HFFc6 (cell line): ENCODE measurements around the gene CFAP77. TPM values are rescaled to one million over a fixed set of nuclear protein-coding genes. Genes with fewer than 3 reads are reported as not detected.

Experiments used
- DNase-seq: peaks from one replicate; pipeline ENCODE4 v3.0.0-alpha.2; 2018
- H3K27ac Mint-ChIP-seq: 2 replicates; pipeline ENCODE4 v1.8.0; 2020; ENCODE audit warnings: mild to moderate bottlenecking, mixed read lengths
- H3K27me3 Mint-ChIP-seq: 2 replicates; pipeline ENCODE4 v1.8.0; 2021; ENCODE audit warnings: mild to moderate bottlenecking, moderate library complexity, mixed read lengths; ENCODE audit not compliant: insufficient read depth
- H3K36me3 Mint-ChIP-seq: 2 replicates; pipeline ENCODE4 v1.8.0; 2021; ENCODE audit warnings: low read depth, mixed read lengths
- H3K4me1 Mint-ChIP-seq: 2 replicates; pipeline ENCODE4 v1.8.0; 2020; ENCODE audit warnings: low read depth, mixed read lengths
- H3K4me3 Mint-ChIP-seq: 2 replicates; pipeline ENCODE4 v1.8.0; 2020; ENCODE audit warnings: mild to moderate bottlenecking, moderate library complexity, mixed read lengths
- H3K9me3 Mint-ChIP-seq: 2 replicates; pipeline ENCODE4 v1.8.0; 2020; ENCODE audit warnings: mild to moderate bottlenecking, mixed read lengths
- CTCF ChIP-seq: fragments of 200-600 bp; sonication (generic); IDR thresholded peaks from 2 replicates; pipeline ENCODE4 v1.5.0; 2021; ENCODE audit warnings: antibody characterized with exemption, mild to moderate bottlenecking
- total RNA-seq, 6 experiments: library from RNA; stranded (reverse); fragmentation: NEBNext Ultra II Directional; extraction: Animal tissue kit (Norgen Biotek cat#: 25700); gene quantifications; 2 replicates in 1 of 6; 3 replicates in 5 of 6; pipeline ENCODE4 v1.2.3, GENCODE V29; 2021

CFAP77 gene
- total RNA-seq, 6 experiments from 2014 or later, result not detected

DNA sequence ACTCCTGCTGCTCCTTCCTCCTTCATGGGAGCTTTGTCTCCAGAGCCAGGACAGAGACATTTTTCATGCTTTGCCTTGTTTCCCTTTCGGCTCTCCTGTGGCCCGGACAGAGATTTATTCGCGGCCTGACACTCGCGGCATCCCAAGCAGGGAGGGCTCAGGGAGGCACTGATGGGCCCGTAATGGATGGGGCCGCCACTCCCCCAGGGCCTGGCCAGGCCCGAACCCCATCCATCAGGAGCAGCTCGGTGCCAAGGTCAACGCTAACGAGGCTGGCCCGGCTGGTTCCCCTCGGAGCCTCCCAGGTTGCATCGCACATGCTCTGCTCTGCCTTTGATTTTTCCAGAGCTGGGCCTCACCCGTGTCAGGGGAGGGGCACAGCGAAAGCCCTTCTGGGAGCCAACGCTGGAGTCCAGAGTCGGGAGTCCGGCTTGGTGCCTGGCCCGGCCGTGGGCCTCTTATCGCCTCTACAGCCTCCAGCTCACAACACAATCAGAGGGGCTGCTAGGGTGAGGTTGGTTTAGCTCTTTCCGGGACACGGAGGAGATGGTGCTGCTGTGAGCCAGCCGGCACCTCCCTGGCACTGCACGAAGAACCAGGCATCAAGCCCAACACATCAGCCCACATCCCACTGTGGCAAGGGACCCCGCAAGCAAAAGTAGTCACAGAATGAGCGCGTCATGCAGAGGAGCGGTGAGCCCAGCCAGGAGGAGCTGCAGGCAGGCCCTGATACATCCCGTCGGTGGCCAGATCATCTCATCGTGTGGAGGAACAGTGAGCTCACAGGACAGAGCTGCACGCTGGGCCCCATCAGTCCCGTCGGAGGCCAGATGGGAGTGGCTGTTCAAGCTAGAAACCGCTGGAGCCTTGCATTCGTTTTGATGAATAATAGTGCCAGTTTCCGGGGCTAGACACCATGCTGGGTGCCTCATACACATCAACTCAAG, 100.2 kb downstream of the CFAP77 start:
- Mint-ChIP-seq H3K36me3 (no peaks in the 10 kb centered on the region), H3K27ac (no peak overlapping the region), H3K4me1 (no peaks in the 10 kb centered on the region), H3K27me3 (peaks cover 38% of the 10 kb centered on the region), H3K9me3 (no peaks in the 10 kb centered on the region), H3K4me3 (no peak overlapping the region)
- no peak for DNase-seq
- TF ChIP-seq CTCF, result no peak

GRCh38 chr9:132511191-132511999, 101.4 kb downstream of the CFAP77 start:
- Mint-ChIP-seq H3K27me3 (peaks cover 30% of the 10 kb centered on the region), H3K36me3 (no peaks in the 10 kb centered on the region), H3K9me3 (no peaks in the 10 kb centered on the region), H3K27ac (no peak overlapping the region), H3K4me1 (no peaks in the 10 kb centered on the region), H3K4me3 (no peak overlapping the region)
- no peak for TF ChIP-seq CTCF
- DNase-seq, result no peak

DNA sequence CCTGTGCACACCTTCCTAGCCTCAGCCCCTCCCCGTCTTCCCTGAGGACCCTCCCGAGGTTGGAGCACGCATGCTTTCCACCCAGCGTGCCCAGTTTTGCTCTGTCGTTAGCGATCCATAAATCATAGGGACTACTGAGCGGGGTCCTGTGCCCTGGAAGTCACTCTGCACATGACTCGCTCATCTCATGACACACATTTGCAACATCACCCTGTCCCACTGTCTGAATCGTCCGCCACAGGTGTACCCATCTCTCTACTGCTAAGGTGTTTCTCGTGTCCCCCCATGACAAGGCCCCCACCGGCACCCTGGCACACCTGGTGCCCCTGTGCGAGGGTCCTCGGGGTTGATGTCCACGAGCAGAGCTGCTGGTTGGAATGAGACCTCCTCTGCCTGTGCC, 103.4 kb downstream of the CFAP77 start:
- no peak for DNase-seq
- Mint-ChIP-seq H3K9me3 (no peaks in the 10 kb centered on the region), H3K4me1 (no peaks in the 10 kb centered on the region), H3K36me3 (no peaks in the 10 kb centered on the region), H3K27me3 (peaks cover 49% of the 10 kb centered on the region), H3K27ac (no peak overlapping the region), H3K4me3 (no peak overlapping the region)
- no peak for TF ChIP-seq CTCF

DNA sequence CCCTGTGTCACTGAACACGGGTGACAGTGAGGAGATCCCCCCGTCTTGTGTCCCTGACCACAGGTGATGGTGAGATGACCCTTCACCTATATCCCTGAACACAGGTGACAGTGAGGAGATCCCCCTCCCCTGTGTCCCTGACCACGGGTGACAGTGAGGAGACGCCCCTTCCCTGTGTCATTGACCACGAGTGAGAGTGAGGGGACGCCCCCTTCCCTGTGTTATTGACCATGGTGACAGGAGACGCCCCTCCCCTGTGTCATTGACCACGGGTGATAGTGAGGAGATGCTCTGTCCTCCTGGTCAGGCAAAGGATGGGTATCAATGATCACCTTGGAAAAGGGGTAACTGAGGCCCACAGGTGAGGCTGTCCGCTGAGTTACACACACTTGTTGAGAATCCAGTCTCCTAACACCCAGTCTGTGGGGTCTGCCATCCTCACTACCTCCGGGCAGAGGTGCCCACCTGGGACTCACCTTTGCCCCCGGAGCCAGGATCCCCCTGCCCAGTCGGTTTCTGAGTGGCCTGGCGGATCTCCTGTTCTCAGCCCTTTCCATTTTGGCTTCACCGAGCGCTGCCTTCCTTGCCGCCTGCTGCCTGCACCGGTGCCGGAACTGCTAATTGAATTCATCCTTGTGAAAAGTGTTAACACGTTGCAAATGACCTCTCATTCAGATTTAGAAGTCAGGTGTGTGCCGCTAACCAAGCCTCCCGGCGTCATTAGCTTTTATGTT, 104.2 kb downstream of the CFAP77 start:
- Mint-ChIP-seq H3K9me3 (no peaks in the 10 kb centered on the region), H3K27ac (no peak overlapping the region), H3K36me3 (no peaks in the 10 kb centered on the region), H3K4me3 (no peak overlapping the region), H3K4me1 (no peaks in the 10 kb centered on the region), H3K27me3 (peaks cover 51% of the 10 kb centered on the region)
- no peak for DNase-seq
- no peak for TF ChIP-seq CTCF

DNA sequence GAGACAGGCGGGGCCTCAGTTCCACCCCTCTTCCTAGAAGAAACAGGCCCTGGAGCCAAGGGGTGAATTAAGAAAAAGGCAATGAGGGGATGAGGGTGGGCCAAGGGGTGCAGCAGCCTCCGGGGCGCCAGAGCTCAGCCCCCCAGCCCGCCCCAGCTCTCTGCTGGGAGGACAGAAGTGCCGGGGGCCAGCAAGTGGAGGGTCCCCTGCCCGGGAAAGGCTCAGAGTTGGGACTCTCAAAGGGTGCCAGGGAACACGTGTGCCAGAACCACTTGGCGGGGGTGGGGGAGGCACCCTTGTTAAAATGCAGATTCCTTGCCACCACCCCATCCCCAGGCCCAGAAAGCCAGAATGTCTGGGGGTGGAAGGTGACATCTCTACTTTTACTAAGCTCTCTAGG, 104.8 kb downstream of the CFAP77 start:
- no peak overlapping the region for H3K4me3 Mint-ChIP-seq
- no peak for DNase-seq
- H3K4me1 Mint-ChIP-seq, result no peaks in the 10 kb centered on the region
- H3K27ac Mint-ChIP-seq, result no peak overlapping the region
- no peaks in the 10 kb centered on the region for H3K36me3 Mint-ChIP-seq
- no peak for TF ChIP-seq CTCF
- H3K27me3 Mint-ChIP-seq, result peaks cover 46% of the 10 kb centered on the region
- H3K9me3 Mint-ChIP-seq, result no peaks in the 10 kb centered on the region; the same call in 1 of the 2 replicates
